ENCODE results near the gene ALG12. TPM values are rescaled to one million over a fixed set of nuclear protein-coding genes. Genes with fewer than 3 reads are reported as not detected.
A peak's percentile ranks its signal among the peaks of the same experiment; 100 is the strongest.

The ALG12 gene
- total and polyA plus RNA-seq, 2 donors (not counting 1 experiment from before 2014, with no cell fraction given) = 15.2 to 16.6 TPM

DNA sequence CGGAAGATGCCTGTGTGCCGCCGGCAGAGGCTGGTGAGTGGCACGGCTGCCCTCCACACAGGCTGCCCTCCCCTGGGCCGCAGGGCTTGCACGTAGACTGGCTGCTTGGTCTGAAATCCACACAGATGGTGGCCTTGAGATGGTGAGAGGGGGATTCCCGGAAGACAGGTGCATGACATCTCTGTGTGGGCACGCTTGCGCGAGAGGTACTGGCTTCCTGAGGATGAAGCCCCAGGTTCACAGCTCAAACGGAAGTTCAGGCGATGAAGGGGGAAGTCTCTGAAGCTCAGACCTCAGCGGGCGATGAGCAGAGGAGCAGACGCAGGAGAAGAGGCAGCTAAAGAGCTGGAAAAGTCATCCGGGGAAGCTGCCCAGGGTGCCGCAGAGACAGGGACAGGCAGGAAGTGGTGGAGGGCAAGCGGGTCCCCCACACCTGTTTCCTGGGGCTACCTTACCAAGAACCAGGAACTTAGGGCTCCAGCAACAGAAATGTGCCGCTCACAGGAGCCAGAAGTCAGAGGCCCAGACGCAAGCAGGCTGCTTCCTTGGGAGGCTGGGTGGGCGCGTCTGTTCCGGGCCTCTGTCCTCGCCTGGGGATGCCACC lies 7.4 kb upstream of the ALG12 start:
- Mint-ChIP-seq H3K4me1 (peaks cover 55% of the 10 kb centered on the region), H3K4me3 (peak overlapping the region; percentile 87), H3K27ac (peak overlapping the region; percentile 98), H3K9me3 (ENCODE audit: insufficient read depth) (no peaks in the 10 kb centered on the region), H3K27me3 (no peaks in the 10 kb centered on the region)
- intact Hi-C loops (cut with micrococcal nuclease) = loop anchor here (1.0 to 5.0 kb wide), 3 partner anchors 98 to 282 kb away; partner anchors contain the start of gene BRD1
- H3K27me3 ChIP-seq (replicated peaks in 1 of 4; ENCODE audit: control extremely low read depth in 1 of 4, control insufficient read depth in 3 of 4, insufficient read depth in 4 of 4, low read length in 3 of 4) = no peaks in the 10 kb centered on the region
- peak overlapping the region; percentile 80 for H3K4me2 ChIP-seq (replicated peaks; ENCODE audit: low read depth, low read length, poor library complexity, severe bottlenecking)
- peak; percentile 96 for DNase-seq
- peak; percentile 74 for ATAC-seq (ENCODE audit: low read depth)
- peaks cover 0 to 7% of the 10 kb centered on the region in 2 experiments for H3K36me3 ChIP-seq (replicated peaks in 1 of 2; ENCODE audit: control extremely low read depth in 1 of 2, control insufficient read depth in 1 of 2, extremely low read depth in 1 of 2, insufficient read depth in 2 of 2, low read length in 1 of 2)
- peaks cover 48 to 57% of the 10 kb centered on the region in 2 donors for H3K4me1 ChIP-seq (ENCODE audit: control insufficient read depth in 2 of 2, insufficient read depth in 2 of 2, low read length in 2 of 2)
- ChIA-PET CTCF (interaction anchor here (0.8 to 1.5 kb wide), 10 partner anchors 9 to 326 kb away, joined by 3 to 19 read pairs (median 4); partner anchors contain the start of gene HDAC10), POLR2A (interaction anchor here (0.9 to 2.4 kb wide), 4 partner anchors 10 to 265 kb away, joined by 4 to 28 read pairs (median 11); no protein-coding TSS in a partner anchor)
- peak overlapping the region; percentile 55 for H2AFZ ChIP-seq (ENCODE audit: insufficient read depth, low read depth, low read length, poor library complexity, severe bottlenecking)
- H3K79me2 ChIP-seq (ENCODE audit: control insufficient read depth, insufficient read depth, low read length) = no peaks in the 10 kb centered on the region
- H3K9ac ChIP-seq (ENCODE audit: low read length) = peak overlapping the region; percentile 50
- H3K4me3 ChIP-seq (ENCODE audit: control extremely low read depth in 1 of 5, extremely low read depth in 1 of 5, insufficient read depth in 1 of 5, low read depth in 2 of 5, low read length in 4 of 5) = peak overlapping the region in 4 of 5 experiments; percentile 37 to 53 (median 44)
- under 1% methylated on average over 24 of the region's 24 CpGs for WGBS (ENCODE audit: insufficient coverage)
- H3K27ac ChIP-seq (ENCODE audit: low read length in 2 of 2) = peak overlapping the region; percentile 95 to 98
- H4K20me1 ChIP-seq (ENCODE audit: control insufficient read depth, insufficient read depth, low read length, poor library complexity, severe bottlenecking) = no peaks in the 10 kb centered on the region
- TF ChIP-seq, protein P1, sequence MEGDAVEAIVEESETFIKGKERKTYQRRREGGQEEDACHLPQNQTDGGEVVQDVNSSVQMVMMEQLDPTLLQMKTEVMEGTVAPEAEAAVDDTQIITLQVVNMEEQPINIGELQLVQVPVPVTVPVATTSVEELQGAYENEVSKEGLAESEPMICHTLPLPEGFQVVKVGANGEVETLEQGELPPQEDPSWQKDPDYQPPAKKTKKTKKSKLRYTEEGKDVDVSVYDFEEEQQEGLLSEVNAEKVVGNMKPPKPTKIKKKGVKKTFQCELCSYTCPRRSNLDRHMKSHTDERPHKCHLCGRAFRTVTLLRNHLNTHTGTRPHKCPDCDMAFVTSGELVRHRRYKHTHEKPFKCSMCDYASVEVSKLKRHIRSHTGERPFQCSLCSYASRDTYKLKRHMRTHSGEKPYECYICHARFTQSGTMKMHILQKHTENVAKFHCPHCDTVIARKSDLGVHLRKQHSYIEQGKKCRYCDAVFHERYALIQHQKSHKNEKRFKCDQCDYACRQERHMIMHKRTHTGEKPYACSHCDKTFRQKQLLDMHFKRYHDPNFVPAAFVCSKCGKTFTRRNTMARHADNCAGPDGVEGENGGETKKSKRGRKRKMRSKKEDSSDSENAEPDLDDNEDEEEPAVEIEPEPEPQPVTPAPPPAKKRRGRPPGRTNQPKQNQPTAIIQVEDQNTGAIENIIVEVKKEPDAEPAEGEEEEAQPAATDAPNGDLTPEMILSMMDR (IDR thresholded peaks at IDR 0.05) = no peak
- no peak for TF ChIP-seq EZH2 (IDR thresholded peaks at IDR 0.05; ENCODE audit: borderline replicate concordance, insufficient read depth, low read depth, low read length, poor library complexity, severe bottlenecking)
- H3K9me3 ChIP-seq (ENCODE audit: control extremely low read depth in 1 of 3, control insufficient read depth in 2 of 3, insufficient read depth in 1 of 3, low read length in 2 of 3) = peaks cover 0 to 12% (median 0%) of the 10 kb centered on the region in 3 donors

Data from B cell (primary cell).